HepG2 (cell line): ENCODE measurements around the gene MCC.

Source experiments
- HNRNPK ChIP-seq: fragments of 200-400 bp; formaldehyde crosslinking; IDR thresholded peaks from 2 replicates; pipeline ENCODE4 v1.6.1; 2018; ENCODE audit warnings: low read length, low read depth, moderate library complexity, mild to moderate bottlenecking; ENCODE audit not compliant: poor library complexity, severe bottlenecking
- KLF11 ChIP-seq: IDR thresholded peaks from 2 replicates; pipeline ENCODE4 v1.6.1; 2016; ENCODE audit warnings: missing compliant biosample characterization
- WIZ ChIP-seq: sonication (generic); formaldehyde crosslinking; IDR thresholded peaks from 2 replicates; pipeline ENCODE4 v1.5.1; 2020; ENCODE audit warnings: mild to moderate bottlenecking, missing genetic modification reagents
- ZNF44 ChIP-seq: sonication (generic); formaldehyde crosslinking; IDR thresholded peaks from 2 replicates; pipeline ENCODE4 v1.5.1; 2020; ENCODE audit warnings: mild to moderate bottlenecking, missing genetic modification reagents
- ZNF441 ChIP-seq: sonication (generic); formaldehyde crosslinking; IDR thresholded peaks from 2 replicates; pipeline ENCODE4 v1.7.0; 2021; ENCODE audit warnings: missing genetic modification reagents, borderline replicate concordance
- TF ChIP-seq, protein P1 (sequence below): sonication (generic); formaldehyde crosslinking; IDR thresholded peaks from 2 replicates; pipeline ENCODE4 v1.5.0; 2020; ENCODE audit warnings: missing genetic modification reagents

DNA sequence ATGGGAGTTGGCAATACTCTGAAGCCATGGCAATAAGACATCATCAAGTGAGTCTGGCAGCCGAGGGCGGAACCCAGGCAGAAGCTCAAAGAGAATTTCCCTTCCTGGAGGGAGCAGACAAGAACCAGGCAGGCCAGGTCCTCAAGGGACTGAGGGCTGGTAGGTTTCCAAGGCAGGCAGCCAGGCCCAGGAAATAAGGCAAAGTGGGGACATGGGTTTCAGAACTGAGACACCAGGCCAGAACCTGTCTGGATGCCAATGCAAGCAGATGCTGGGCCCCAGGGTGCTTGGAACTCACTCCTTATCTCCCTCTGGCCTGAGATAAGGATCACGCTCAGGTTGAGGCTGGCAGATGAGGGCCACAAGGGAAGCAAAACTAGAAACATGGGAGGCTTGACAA, 62.3 kb downstream of the MCC start:
- no peak for TF ChIP-seq ZNF44 (CRISPR knock-in tag)
- TF ChIP-seq HNRNPK = no peak
- TF ChIP-seq, protein P1, sequence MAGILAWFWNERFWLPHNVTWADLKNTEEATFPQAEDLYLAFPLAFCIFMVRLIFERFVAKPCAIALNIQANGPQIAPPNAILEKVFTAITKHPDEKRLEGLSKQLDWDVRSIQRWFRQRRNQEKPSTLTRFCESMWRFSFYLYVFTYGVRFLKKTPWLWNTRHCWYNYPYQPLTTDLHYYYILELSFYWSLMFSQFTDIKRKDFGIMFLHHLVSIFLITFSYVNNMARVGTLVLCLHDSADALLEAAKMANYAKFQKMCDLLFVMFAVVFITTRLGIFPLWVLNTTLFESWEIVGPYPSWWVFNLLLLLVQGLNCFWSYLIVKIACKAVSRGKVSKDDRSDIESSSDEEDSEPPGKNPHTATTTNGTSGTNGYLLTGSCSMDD (CRISPR knock-in tag) = no peak
- TF ChIP-seq WIZ (CRISPR knock-in tag) = no peak
- TF ChIP-seq KLF11 (CRISPR knock-in tag) = no peak
- no peak for TF ChIP-seq ZNF441 (CRISPR knock-in tag)
